Tibial artery (tissue), 4 donors: ENCODE measurements around the gene LTB4R2.

Experiments
- DNase-seq, 2 donors: peaks; one replicate each; pipeline ENCODE4 v3.0.0-alpha.2; 2019
- H3K27ac ChIP-seq, 2 donors: fragments of 200-600 bp; sonication (generic) in 1 of 2; 1 replicate in 1 of 2; 2 replicates in 1 of 2; pipeline ENCODE4 v1.5.1; 2018 to 2019; ENCODE audit warnings: mild to moderate bottlenecking in 1 of 2
- H3K27me3 ChIP-seq, 2 donors: fragments of 200-600 bp; sonication (generic) in 1 of 2; one replicate each; pipeline versions ENCODE4 v1.5.1 to v1.6.0; 2016 to 2019
- H3K36me3 ChIP-seq, 3 donors: fragments of 200-600 bp; sonication (generic) in 2 of 3; one replicate each; pipeline ENCODE4 v1.5.1; 2016 to 2019; ENCODE audit warnings: mild to moderate bottlenecking in 2 of 3
- H3K4me1 ChIP-seq, 4 donors: fragments of 200-600 bp; sonication (generic) in 2 of 4; 1 replicate in 3 of 4; 2 replicates in 1 of 4; pipeline ENCODE4 v1.5.1; 2016 to 2019
- H3K4me3 ChIP-seq, 2 donors: fragments of 200-600 bp; sonication (generic) in 1 of 2; 1 replicate in 1 of 2; 2 replicates in 1 of 2; pipeline ENCODE4 v1.5.1; 2018 to 2019; ENCODE audit warnings: mild to moderate bottlenecking in 2 of 2
- H3K9me3 ChIP-seq, 3 donors: fragments of 200-600 bp; sonication (generic) in 1 of 3; one replicate each; pipeline ENCODE4 v1.5.1; 2016 to 2019
- CTCF ChIP-seq, 2 experiments: fragments of 200-600 bp in 1 of 2; fragments of 450-650 bp in 1 of 2; IDR thresholded peaks; one replicate each; pipeline ENCODE4 v1.5.1; 2017 to 2019; ENCODE audit warnings: antibody characterized with exemption in 2 of 2, mild to moderate bottlenecking in 1 of 2, moderate library complexity in 1 of 2
- intact Hi-C: fragments of 100-400 bp; cut with DNase I; formaldehyde crosslinking; loops from one replicate; pipeline ENCODE4 v1.15.0; 2023; ENCODE audit warnings: low total_unique reads

The LTB4R2 gene

GRCh38 chr14:24271834-24272263 lies 38.1 kb upstream of the LTB4R2 start:
- Histone ChIP-seq H3K9me3 (no peaks in the 10 kb centered on the region), H3K36me3 (peaks cover 5 to 33% (median 18%) of the 10 kb centered on the region in 3 donors), H3K4me3 (peak overlapping the region; percentile 91 to 93), H3K4me1 (peaks cover 0 to 12% (median 8%) of the 10 kb centered on the region in 4 donors), H3K27me3 (no peaks in the 10 kb centered on the region), H3K27ac (peak overlapping the region; percentile 98)
- intact Hi-C loops: no loop called here
- TF ChIP-seq CTCF (IDR thresholded peaks at IDR 0.05): no peak
- no peak for DNase-seq

- Histone ChIP-seq H3K4me1 (peaks cover 0 to 12% (median 8%) of the 10 kb centered on the region in 4 donors), H3K36me3 (peaks cover 0 to 27% (median 13%) of the 10 kb centered on the region in 3 donors), H3K27me3 (no peaks in the 10 kb centered on the region), H3K4me3 (no peak overlapping the region), H3K9me3 (no peaks in the 10 kb centered on the region), H3K27ac (no peak overlapping the region)
- intact Hi-C loops: no loop called here
- DNase-seq: no peak
- no peak for TF ChIP-seq CTCF (IDR thresholded peaks at IDR 0.05)
Measured at GRCh38 chr14:24272467-24272866, 37.5 kb upstream of the LTB4R2 start.

GRCh38 chr14:24273422-24273998 lies 36.4 kb upstream of the LTB4R2 start:
- Histone ChIP-seq H3K4me3 (no peak overlapping the region), H3K4me1 (peaks cover 0 to 12% (median 8%) of the 10 kb centered on the region in 4 donors), H3K27ac (no peak overlapping the region), H3K36me3 (peaks cover 0 to 16% (median 6%) of the 10 kb centered on the region in 3 donors), H3K27me3 (no peaks in the 10 kb centered on the region), H3K9me3 (no peaks in the 10 kb centered on the region)
- TF ChIP-seq CTCF (IDR thresholded peaks at IDR 0.05): no peak
- intact Hi-C loops: no loop called here
- no peak for DNase-seq

- no peaks in the 10 kb centered on the region for H3K9me3 ChIP-seq
- H3K27me3 ChIP-seq: no peaks in the 10 kb centered on the region
- H3K4me1 ChIP-seq: peaks cover 0 to 12% (median 8%) of the 10 kb centered on the region in 4 donors
- DNase-seq: no peak
- no peak for TF ChIP-seq CTCF (IDR thresholded peaks at IDR 0.05)
- H3K27ac ChIP-seq: no peak overlapping the region
- peaks cover 0 to 10% (median 2%) of the 10 kb centered on the region in 3 donors for H3K36me3 ChIP-seq
- H3K4me3 ChIP-seq: no peak overlapping the region
- intact Hi-C loops: no loop called here
Measured at GRCh38 chr14:24274101-24274543, 35.8 kb upstream of the LTB4R2 start.

GRCh38 chr14:24277071-24277470 lies 32.9 kb upstream of the LTB4R2 start:
- no peak for DNase-seq
- H3K27ac ChIP-seq: no peak overlapping the region
- TF ChIP-seq CTCF (IDR thresholded peaks at IDR 0.05): no peak

More at GRCh38 chr14:24277071-24277470, 32.9 kb upstream of the LTB4R2 start:
- Histone ChIP-seq H3K4me1 (peaks cover 0 to under 1% (median under 1%) of the 10 kb centered on the region in 4 donors), H3K27me3 (no peaks in the 10 kb centered on the region), H3K9me3 (no peaks in the 10 kb centered on the region), H3K36me3 (no peaks in the 10 kb centered on the region), H3K4me3 (no peak overlapping the region)
- intact Hi-C loops: no loop called here
